Measurements from ENCODE around the gene NDUFB8. TPM values are rescaled to one million over a fixed set of nuclear protein-coding genes. Genes with fewer than 3 reads are reported as not detected.

The NDUFB8 gene
- total and polyA plus RNA-seq, 3 donors from 2014 or later, result 141 to 219 (median 150) TPM

- H3K4me1 ChIP-seq, result peaks cover under 1% of the 10 kb centered on the region
- intact Hi-C loops (cut with DNase I; ENCODE audit: low total_unique reads), result no loop called here
- H3K27me3 ChIP-seq, result no peaks in the 10 kb centered on the region
- H3K4me3 ChIP-seq, result no peak overlapping the region
- H3K36me3 ChIP-seq (ENCODE audit: low read depth, missing control alignments), result no peaks in the 10 kb centered on the region
- TF ChIP-seq CTCF (IDR thresholded peaks at IDR 0.05) (no peak), POLR2A (IDR thresholded peaks at IDR 0.05) (no peak)
- no peaks in the 10 kb centered on the region for H3K9me3 ChIP-seq
- no peak overlapping the region for H3K27ac ChIP-seq
- DNase-seq, result no peak
- WGBS, 2 donors, result 36 to 47% methylated on average over 6 of the region's 6 CpGs
Observed at GRCh38 chr10:100567826-100568225, 38.2 kb upstream of the NDUFB8 start.

- no peak for TF ChIP-seq CTCF (IDR thresholded peaks at IDR 0.05)
- TF ChIP-seq POLR2A (IDR thresholded peaks at IDR 0.05), result no peak
- Histone ChIP-seq H3K27ac (no peak overlapping the region), H3K9me3 (no peaks in the 10 kb centered on the region), H3K36me3 (ENCODE audit: low read depth, missing control alignments) (no peaks in the 10 kb centered on the region), H3K4me1 (peaks cover 6% of the 10 kb centered on the region), H3K4me3 (no peak overlapping the region), H3K27me3 (no peaks in the 10 kb centered on the region)
- DNase-seq, result peak; percentile 11
- 48 to 59% methylated on average over 11 of the region's 11 CpGs for WGBS, 2 donors
- intact Hi-C loops (cut with DNase I; ENCODE audit: low total_unique reads), result no loop called here
Observed at GRCh38 chr10:100567249-100567648, 37.6 kb upstream of the NDUFB8 start.

- no peak for DNase-seq
- H3K9me3 ChIP-seq, result no peaks in the 10 kb centered on the region
- H3K27ac ChIP-seq, result no peak overlapping the region
- H3K36me3 ChIP-seq (ENCODE audit: low read depth, missing control alignments), result no peaks in the 10 kb centered on the region
- H3K4me1 ChIP-seq, result peaks cover 12% of the 10 kb centered on the region
- intact Hi-C loops (cut with DNase I; ENCODE audit: low total_unique reads), result no loop called here
- H3K27me3 ChIP-seq, result no peaks in the 10 kb centered on the region
- H3K4me3 ChIP-seq, result no peak overlapping the region
- WGBS, 2 donors, result 50 to 56% methylated on average over 3 of the region's 3 CpGs
- no peak for TF ChIP-seq POLR2A (IDR thresholded peaks at IDR 0.05)
Observed at GRCh38 chr10:100566561-100566960, 36.9 kb upstream of the NDUFB8 start.

- intact Hi-C loops (cut with DNase I; ENCODE audit: low total_unique reads), result no loop called here
Observed at GRCh38 chr10:100565206-100565985, 35.7 kb upstream of the NDUFB8 start.

More at GRCh38 chr10:100565206-100565985, 35.7 kb upstream of the NDUFB8 start:
- TF ChIP-seq POLR2A (IDR thresholded peaks at IDR 0.05) (no peak), CTCF (IDR thresholded peaks at IDR 0.05) (no peak)
- peak; percentile 9 for DNase-seq
- H3K4me1 ChIP-seq, result peaks cover 12% of the 10 kb centered on the region
- H3K4me3 ChIP-seq, result no peak overlapping the region
- no peak overlapping the region for H3K27ac ChIP-seq
- no peaks in the 10 kb centered on the region for H3K36me3 ChIP-seq (ENCODE audit: low read depth, missing control alignments)
- 62 to 76% methylated on average over 6 to 9 of the region's 9 CpGs for WGBS, 2 donors
- H3K9me3 ChIP-seq, result no peaks in the 10 kb centered on the region
- H3K27me3 ChIP-seq, result no peaks in the 10 kb centered on the region
